NCI-H2171 treated with DMSO at 0.1 percent for 48 hours (cell line): Measurements from ENCODE around the gene CD96.

Experiments
- DNase-seq: peaks from one replicate; lab custom pipeline; 2025; lab: John Stamatoyannopoulos, UW

Gene CD96

GRCh38 chr3:111676211-111677006 lies 134.4 kb downstream of the CD96 start:
- DNase-seq, result peak; percentile 21

GRCh38 chr3:111677007-111677392 lies 135.0 kb downstream of the CD96 start:
- DNase-seq, result no peak

DNA sequence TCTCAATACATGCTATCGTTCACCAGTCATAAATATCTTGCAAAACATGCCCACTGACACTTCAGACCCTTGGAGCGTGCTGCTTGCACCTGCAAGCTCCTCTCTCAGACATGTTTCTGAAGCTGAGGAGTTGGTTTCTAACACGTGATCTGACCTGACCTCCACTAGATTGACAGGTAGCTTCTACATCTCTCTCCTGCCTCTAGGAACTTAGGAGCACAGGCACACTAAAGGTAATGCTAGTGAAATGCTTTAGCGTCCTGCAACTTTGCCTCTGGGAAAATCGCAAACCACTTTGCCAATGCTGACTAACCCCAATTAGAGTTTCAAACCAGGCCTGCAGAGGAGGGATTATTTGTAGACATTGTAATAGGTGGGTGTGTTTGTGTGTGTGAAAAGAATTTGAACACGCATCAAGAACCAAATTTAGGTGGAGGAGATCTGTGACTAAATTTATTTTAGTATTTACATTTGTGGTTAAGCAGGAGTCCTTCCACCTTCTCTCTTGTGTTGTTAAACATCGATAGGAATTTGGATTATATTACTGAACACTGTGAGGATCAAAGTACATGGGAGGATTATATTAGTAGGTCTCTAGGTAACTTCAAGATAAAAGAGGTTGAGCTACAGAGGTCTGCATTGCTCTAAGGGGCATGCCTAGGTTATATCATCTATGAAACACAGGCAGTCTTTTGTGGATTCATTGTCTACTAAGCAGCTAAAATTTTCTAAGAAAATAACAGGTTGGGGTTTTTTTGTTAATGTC lies 139.8 kb downstream of the CD96 start:
- DNase-seq, result no peak

DNA sequence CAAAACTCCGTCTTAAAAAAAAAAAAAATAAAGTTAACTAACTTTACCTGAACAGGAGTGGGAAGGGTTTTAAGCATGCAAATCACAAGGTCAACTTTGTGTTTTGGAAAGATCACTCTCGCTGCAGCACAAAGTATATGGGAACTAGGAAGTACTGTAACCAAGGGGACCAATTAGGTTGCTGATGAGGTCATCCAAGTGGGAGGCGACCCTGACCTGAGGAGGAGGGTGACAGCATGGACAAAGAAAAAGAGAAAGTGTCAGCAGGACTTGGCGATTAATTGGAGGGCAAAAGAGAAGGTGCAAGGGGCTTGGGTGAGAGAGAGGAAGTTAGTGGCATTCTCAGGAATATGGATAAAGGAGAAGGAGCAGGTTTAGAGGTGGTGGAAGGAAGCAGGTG lies 142.6 kb downstream of the CD96 start:
- DNase-seq, result no peak

DNA sequence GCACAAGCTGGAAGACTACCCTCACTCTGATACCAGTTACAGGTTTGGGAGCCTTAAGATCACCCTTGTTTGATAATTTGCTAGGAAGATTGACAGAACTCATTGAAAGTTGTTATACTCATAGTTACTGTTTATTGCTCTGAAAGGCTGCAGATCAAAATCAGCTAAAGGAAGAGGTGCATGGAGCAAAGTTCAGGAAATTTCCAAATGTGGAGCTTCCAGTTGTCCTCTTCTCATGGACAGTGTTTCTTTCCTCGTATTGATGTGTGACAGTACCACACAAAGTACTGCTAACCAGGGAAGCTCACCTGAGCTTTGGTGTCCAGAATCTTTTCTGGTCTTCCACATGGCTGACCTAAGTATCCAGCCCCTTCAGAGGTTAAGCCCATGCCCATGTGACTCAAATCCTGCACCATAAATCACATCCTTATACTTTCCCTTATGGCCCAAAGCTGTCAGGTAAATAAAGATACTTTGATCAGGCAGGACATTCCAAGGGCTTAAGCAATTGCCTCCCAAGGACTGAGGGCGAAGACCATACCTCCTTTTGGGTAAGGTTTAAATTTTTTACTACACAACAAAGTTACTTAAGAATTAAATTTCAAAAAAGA lies 146.3 kb downstream of the CD96 start:
- DNase-seq, result no peak

- no peak for DNase-seq
Measured at GRCh38 chr3:111690242-111690641, 148.2 kb downstream of the CD96 start.

GRCh38 chr3:111691293-111691909 lies 149.4 kb downstream of the CD96 start:
- DNase-seq, result peak; percentile 44

DNA sequence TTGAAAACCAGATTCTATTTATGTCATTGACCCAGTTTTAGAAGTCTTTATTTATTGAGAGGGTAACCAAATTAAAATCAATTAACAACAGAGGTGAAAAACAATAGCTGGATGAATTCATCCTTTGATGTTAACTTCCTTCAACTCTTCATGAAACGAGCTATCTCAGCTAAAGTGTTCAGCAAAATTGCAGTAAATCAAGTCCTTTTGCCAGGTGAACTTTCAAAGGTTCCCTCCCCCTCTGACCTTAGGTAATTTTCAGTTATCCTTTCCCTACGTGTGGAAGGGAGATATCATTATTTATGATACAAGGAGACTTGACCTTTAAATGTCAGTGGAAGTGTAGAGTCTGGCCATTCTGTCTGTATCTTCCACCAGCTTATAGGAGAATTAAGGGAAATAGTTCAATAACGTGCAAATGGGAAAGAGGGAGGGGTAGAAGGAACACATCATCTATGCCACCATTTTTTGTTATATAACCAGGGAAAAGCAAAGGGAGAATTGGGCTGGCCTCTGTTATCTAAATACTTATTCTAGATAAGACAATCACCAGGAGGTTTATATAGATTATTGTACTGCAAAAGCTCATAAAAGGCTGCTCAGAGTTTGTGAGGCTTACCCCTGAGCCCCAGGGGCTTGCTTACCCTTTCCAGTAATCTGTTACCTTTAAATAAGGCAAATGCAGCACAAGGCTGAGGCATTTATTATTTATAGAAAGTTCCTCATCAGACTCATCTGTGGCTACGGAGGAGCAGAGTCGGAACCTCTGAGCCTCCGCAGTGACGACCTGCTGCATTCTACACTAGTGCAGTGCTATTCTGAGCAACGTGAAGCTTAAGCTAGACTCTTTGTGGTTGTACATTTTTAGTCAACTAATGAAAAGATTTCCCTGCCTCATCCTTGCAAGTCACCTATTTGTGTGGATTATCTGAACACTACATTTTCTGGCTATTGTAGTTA lies 150.9 kb downstream of the CD96 start:
- no peak for DNase-seq

DNA sequence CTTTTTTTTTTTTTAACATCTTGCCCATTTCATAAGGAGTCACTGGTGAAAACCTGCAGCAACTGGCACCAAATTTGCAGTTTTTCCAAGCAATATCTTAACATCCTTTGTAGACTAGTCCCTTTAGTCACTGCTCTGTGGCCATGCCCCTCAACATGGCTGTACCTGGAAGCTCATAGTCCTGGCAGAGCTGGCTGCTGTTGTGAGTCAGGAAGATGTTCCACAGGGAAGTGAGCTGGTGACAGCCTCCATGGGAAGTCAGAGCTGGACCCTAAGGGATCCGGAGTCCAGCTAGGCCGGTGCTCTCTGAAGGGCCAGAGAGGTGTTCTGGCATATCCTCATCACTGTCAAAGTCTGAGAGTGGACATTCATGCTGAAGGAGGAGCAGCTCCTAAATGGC lies 152.5 kb downstream of the CD96 start:
- DNase-seq, result no peak

DNA sequence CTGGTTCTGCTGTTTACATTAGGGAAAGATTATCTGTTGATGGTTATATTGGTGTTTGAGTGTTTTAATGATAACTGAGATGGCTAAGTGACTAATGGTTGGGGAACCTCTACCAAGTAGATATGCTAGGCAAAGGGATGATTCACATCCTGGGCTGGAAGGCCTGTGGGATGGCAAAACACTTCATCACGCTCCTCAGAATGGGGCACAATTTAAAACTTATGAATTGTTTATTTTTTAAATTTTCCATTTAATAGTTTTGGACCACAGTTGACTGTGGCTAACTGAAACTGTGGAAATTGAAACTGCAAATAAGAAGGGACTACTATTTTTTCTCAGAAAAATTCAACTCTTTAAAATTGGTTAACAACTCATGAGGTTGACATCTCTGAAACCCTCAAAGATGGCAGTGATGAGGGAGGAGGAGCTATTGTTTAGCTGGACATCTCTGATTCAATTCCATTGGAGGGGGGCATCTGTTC lies 153.7 kb downstream of the CD96 start:
- no peak for DNase-seq

DNA sequence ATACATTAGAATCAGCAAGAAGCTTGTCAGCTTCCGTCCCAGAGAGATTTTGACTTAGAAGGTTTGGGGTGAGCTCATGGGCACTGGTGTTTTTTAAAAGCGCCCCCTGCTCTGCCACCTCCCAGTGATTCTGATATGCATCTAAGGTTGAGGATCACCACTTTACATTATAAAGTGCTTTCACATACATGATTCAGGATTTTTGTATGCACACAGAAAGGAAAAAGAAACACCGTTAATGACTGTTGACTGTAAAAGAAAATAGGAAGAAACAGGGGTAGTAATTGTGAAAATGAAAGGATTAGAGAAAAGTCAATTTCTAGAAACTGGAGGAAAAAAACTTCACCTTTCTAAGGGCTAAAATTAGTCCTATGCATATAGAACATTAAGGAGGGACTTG lies 158.1 kb downstream of the CD96 start:
- no peak for DNase-seq

GRCh38 chr3:111701292-111701906 lies 159.4 kb downstream of the CD96 start:
- DNase-seq, result no peak
